HG03439 (cell line): Measurements from ENCODE around the gene AFG3L2.
"Not testable (repeated sequence)": the region's sequence is repeated elsewhere in the genome, so short reads cannot be mapped to it uniquely, and the experiment has no call there.

ENCODE experiments used
- ATAC-seq: cut with Tn5 transposase; IDR thresholded peaks from one replicate; pipeline ENCODE4 v1.9.1; 2021; ENCODE audit warnings: mild to moderate bottlenecking, moderate library complexity; ENCODE audit not compliant: unreplicated experiment

AFG3L2 gene

GRCh38 chr18:12397793-12398192 lies 20.8 kb upstream of the AFG3L2 start:
- no peak for ATAC-seq

- no peak for ATAC-seq
These were observed 20.2 kb upstream of the AFG3L2 start for GRCh38 chr18:12397254-12397653.

- no peak for ATAC-seq
These were observed 17.4 kb upstream of the AFG3L2 start for GRCh38 chr18:12394428-12394827.

GRCh38 chr18:12393998-12394397 lies 17.0 kb upstream of the AFG3L2 start:
- ATAC-seq: no peak

GRCh38 chr18:12393510-12393909 lies 16.5 kb upstream of the AFG3L2 start:
- no peak for ATAC-seq

- ATAC-seq: no peak
These were observed 14.6 kb upstream of the AFG3L2 start for GRCh38 chr18:12391487-12392165.

- no peak for ATAC-seq
These were observed 11.4 kb upstream of the AFG3L2 start for GRCh38 chr18:12388442-12388841.

GRCh38 chr18:12384261-12384660 lies 7.2 kb upstream of the AFG3L2 start:
- no peak for ATAC-seq

- not testable (repeated sequence) for ATAC-seq
These were observed 6.7 kb upstream of the AFG3L2 start for GRCh38 chr18:12383759-12384158.

- not testable (repeated sequence) for ATAC-seq
These were observed 5.3 kb upstream of the AFG3L2 start for GRCh38 chr18:12382221-12382814.

- ATAC-seq: not testable (repeated sequence)
These were observed 1.2 kb upstream of the AFG3L2 start for GRCh38 chr18:12378198-12378558.

- ATAC-seq: peak; percentile 51
These were observed 650 bp upstream of the AFG3L2 start for GRCh38 chr18:12377556-12378197.

- ATAC-seq: no peak
These were observed 833 bp downstream of the AFG3L2 start for GRCh38 chr18:12376034-12376753.

- no peak for ATAC-seq
These were observed 2.6 kb downstream of the AFG3L2 start for GRCh38 chr18:12374401-12374800.

GRCh38 chr18:12373771-12374116 lies 3.3 kb downstream of the AFG3L2 start:
- no peak for ATAC-seq

- no peak for ATAC-seq
These were observed 3.8 kb downstream of the AFG3L2 start for GRCh38 chr18:12373116-12373770.

- ATAC-seq: no peak
These were observed 4.6 kb downstream of the AFG3L2 start for GRCh38 chr18:12372406-12372805.

GRCh38 chr18:12371590-12371989 lies 5.4 kb downstream of the AFG3L2 start:
- ATAC-seq: no peak

GRCh38 chr18:12369211-12369610 lies 7.8 kb downstream of the AFG3L2 start:
- no peak for ATAC-seq

- no peak for ATAC-seq
These were observed 10.2 kb downstream of the AFG3L2 start for GRCh38 chr18:12366784-12367183.

- no peak for ATAC-seq
These were observed 10.6 kb downstream of the AFG3L2 start for GRCh38 chr18:12366379-12366778.
